ACHN (cell line): ENCODE measurements around the gene WDR7.
A peak's percentile ranks its signal among the peaks of the same experiment; 100 is the strongest.

Experiments used
- DNase-seq: peaks from one replicate; pipeline ENCODE4 v3.0.0-alpha.2; 2015
- in situ Hi-C: cut with HindIII; loops from 2 replicates; pipeline ENCODE4 v1.10.0; 2017; ENCODE audit warnings: low sequenced_read_pairs, low pct_ligation_motif_present, low pct_unique_long_range_greater_than_20kb

The WDR7 gene

DNA sequence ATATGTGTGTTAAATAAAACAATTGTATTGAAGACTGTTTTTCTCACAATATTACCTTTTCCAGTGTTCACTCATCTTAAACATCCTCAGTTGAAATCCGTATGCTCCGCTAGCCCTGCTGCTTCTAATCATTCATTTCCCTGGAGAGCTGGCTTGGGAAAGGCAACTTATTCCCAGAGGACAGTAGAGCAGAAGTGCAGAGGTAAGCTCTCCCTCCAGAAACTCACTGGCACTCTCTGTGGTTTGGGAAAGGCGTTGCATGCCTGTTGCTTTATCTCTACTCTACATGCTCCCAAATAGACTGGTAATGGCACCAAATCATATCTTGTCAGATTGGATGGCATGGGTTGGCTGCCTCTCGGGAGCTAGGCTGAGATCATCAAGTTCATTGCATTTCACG, 378.6 kb downstream of the WDR7 start:
- in situ Hi-C loops = no loop called here
- peak; percentile 31 for DNase-seq

DNA sequence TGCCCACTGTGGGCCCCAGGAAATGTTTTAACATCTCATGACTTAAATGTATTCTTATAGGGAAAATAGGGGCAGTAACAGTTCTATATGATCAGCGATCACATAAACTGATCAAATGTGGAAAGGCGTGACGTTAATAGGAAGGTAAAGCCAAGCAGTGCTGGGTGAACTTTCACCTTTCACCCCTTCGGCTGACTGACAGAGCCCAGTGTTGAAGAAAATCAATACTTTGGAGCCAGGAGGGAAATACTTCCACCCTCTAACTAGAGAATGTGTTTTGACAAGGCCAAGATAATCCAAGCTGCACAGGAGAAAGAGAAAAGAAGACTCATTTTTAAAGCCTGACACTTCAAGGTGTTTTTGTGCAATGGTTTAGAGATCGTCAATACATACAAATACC, 379.3 kb downstream of the WDR7 start:
- in situ Hi-C loops = no loop called here
- no peak for DNase-seq

DNA sequence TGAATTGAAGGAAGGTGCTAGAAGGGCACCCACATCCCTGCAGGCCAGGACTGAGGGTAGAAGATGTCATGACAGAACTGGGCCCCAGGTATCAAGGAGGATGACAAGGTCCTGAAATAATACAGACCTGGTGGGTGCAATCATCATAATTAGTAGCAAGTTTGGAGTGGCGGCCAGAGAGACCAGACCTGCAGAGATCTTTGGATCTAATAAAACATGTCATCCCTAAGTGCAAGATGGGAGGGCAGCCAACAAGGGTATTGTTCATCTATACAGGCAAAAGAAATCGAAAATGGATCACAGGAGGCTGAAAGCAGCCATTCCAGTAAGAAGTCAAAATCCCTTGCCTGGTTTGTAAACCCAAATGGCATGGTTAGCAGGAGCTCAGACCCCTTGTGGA, 384.4 kb downstream of the WDR7 start:
- in situ Hi-C loops = no loop called here
- no peak for DNase-seq

DNA sequence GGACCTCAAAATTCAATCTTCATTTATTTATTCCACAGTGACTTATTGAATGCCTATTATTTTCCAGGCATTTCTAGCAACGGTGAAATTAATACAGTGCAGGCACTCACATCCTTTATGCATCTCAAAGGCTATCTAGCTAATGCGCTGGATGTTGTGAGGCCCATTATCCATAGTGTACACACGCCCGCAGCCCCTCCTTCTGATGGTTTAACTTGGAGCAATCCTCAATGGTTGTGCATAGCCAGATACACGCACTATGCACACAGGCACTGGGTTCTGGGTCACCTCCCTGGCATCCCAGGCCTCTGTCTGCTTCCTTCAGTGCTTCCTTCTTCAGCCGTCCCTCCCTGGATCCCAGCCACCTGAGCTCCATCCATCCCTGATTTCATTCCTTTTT, 387.2 kb downstream of the WDR7 start:
- DNase-seq = no peak
- in situ Hi-C loops = no loop called here

DNA sequence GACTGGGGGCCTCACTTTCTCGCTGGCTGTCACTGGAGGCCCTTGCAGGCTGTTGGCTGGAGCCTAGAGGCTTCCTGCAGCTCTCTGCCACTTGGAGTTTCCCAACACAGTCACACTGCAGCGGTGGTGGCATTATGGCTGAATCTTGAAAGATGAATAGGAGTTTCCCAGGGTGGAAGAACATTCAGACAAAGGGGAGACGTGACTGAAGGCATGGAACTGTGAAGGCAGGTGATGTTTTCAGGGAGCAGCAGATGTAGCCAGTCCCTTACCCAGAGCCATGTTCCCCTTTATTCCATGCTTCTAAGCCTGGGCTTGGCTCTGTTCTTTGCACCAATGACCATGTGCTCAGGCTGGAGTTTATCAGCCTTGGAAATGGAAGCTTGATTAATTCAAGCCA, 389.0 kb downstream of the WDR7 start:
- in situ Hi-C loops = no loop called here
- no peak for DNase-seq

DNA sequence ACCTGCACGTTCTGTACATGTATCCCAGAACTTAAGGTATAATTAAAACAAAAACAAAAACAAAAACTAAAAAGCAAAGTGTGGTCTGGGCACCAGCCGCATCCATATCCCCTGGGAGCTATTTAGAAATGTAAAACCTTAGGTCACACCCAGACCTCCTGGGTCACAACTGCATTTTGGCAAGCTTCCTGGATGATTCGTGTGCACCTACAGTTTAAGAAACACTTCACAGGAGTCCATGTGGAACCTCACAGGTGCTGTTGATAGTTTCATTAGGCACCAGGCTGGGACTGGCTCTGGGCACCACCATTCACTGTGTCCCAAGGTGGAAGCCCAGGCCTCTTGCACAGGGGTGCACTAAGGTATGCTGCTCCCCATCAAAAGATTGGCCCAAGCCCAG, 392.1 kb downstream of the WDR7 start:
- in situ Hi-C loops = no loop called here
- no peak for DNase-seq

DNA sequence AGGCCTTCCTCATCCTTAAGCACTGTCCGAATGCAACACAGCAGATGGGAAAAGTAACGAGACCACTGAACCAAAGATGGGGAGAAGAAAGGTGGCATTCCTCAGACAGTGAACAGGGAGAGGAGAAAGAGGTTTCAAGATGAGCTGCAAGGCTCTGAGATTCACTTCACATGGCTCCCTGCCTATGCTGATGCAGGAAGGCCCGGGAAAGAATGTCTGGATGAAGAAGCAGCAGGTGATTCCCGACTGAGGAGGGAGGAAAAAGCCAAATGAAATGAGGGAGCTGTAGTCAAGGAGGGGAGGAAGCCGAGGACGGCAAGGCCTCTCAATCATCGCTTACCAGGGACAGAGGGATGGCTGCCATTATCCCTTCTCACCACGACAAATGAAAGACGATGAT, 397.2 kb downstream of the WDR7 start:
- no peak for DNase-seq
- in situ Hi-C loops = no loop called here

DNA sequence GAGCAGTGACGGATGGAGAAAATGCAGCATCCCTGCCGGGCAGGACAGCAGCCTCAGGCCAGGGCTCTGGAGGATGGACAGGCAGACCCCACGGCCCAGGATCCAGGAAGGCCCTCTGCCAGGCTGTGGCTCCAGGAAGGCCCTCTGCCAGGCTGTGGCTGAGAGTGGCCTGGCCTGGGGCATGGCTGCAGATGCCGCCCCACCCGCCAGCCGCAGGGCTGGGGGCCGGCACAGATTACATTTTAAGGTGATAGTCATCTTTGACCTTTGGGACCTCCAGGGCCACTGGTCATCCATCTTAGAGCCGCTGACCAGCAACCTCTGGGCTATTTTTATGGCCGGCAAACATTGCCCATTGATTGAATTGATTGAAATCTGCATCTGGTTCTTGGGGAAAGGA, 397.7 kb downstream of the WDR7 start:
- in situ Hi-C loops = no loop called here
- DNase-seq = no peak

DNA sequence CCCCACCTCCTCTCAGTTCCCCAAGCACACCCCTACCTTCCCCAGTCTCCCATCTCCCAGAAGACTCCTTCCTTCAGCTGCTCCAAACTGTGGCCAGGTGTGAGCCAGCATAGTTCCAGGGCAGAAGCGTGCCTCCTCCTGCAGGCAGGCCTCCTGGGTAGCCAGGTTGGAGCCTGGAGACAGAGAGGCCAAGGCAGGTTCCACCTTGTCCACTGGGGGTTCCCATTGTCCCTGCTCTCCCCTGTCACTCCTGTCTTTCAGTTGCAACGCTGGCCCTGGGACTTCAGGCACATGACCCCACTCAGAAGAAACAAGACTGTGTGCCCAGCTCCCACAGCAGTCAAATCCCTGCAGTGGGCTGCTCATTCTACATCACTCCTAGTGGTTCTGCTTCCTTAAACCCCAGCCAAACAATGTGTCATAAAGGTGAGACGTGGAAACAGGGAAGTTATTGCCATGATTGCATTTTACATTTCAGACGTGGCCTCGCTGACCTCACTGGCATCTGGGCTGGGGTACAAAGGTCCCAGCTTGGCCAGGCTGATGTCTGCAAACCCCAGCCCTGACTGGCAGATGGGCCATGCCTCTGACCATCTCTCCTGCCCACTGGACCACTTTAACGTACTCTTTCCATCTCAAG, 399.3 kb downstream of the WDR7 start:
- DNase-seq = no peak
- in situ Hi-C loops = no loop called here

DNA sequence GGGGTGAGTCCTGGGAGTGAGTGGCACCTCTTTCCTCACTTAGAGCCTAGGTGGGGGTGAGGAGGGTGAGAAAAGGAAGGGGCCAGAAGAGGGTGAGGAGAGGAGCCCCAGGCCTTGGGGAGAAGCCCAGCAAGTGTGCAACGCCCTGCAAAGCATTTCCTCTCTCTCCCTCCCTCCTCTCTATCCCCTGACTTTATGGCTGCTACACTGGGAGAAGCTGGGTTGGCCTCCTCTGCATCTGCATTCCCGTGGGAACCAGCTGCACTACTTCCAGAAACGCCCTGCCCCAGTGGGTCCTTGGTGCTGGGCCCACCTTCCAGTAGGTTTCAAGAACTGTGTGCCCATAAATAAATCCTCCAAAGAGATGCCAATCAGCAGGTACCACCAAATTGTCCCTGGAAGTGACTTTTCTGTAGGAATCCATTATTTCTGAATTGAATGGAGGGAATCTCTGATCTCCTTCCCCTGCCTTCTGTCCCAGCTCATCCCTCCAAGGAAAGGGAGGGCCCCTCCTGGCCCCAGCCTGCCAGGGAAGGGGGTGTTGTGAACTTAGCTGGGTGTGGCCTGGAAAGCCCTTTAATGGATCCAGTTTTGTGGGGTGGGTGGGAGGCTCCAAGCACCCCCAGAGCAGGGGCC, 400.0 kb downstream of the WDR7 start:
- in situ Hi-C loops = no loop called here
- no peak for DNase-seq

DNA sequence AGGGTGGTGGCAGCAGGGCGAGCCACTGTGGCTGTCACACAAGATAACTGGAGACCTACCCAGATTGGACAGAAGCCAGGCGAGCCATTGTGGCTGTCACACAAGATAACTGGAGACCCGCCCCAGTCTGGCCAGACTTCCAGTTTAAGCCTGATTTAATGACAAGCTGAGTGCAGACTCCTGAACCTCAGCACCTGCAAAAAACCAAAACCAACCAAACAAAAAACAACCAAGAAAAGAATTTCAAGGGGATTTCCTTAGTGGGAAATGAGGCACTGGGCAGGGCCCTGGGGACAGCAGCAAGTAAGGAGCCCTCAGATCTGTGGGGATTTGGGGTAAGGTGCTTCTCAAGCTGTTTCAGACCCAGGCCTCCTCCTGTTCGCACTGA, 400.5 kb downstream of the WDR7 start:
- in situ Hi-C loops = no loop called here
- no peak for DNase-seq

DNA sequence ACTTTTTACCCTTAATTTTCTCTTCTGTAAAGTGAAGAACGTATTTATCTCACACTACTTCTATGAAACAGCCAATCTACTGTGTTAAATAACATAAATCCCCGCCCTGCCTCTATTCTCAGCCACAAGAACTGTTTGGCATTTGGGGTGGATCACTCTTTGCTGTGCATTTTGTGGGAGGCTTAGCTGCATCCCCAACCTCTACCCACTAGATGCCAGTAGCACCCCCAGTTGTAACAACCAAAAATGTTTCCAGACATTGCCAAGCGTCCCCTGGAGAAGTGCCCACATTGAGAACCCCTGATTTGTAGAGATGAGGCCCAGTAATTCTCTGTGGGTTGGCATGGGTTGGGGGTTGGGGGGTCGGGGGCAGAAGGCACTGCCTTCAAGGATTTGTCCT, 401.0 kb downstream of the WDR7 start:
- in situ Hi-C loops = no loop called here
- no peak for DNase-seq

DNA sequence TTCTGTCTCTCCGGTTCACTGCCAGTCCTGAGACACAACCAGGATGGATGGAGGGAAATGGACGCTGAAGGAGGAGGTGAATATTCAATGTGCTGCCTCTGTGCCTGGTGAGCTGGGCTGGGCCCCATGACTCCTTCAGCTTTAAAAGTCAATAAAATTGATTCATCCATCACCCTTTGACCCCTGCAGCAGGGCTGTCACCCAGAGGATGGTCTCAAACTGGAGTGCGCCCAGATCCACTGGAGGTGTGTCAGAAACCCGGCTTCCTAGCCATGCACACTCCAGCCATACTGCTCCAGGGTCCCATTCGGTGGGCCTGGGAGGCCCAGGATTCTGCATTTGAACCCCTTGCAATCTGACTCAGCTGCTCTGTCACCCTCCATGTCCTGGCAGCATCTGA, 401.6 kb downstream of the WDR7 start:
- DNase-seq = no peak
- in situ Hi-C loops = no loop called here

DNA sequence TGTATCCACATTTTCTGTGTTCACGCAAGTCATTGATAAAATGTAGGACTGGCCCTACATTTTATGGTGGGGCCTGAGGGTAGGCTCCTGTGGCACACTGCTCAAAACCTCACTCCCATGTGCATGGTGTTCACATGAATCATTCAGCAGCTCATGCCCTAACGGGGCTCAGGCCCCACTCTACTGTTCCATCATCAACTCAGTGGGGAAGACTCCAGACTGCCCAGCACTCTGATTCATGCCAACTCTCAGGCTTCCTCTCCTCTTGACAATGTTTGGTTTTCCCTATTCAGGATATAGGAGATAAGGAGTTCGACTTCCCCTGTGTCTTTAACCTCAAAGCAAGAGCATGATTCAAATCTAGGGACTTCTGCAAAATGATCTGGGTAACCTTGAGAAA, 403.7 kb downstream of the WDR7 start:
- DNase-seq = no peak
- in situ Hi-C loops = no loop called here

DNA sequence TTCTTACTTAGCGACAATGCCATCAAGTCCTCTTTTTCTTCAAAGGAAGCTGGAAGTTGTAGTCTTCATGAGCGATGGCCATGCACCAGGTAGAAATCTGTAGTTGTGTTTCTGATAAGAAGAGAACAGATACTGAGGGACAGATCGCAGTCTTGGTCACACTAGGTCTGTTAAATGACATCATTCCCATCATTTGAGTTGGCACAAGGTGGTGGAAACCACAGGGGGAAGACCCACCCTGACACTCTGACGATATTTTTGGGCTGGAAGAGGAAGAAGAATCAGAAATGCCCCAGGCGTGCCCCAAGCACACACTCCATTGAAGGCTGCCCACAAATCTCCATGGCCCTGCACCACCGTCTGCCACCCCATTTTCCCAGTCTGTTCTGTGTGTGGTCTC, 406.7 kb downstream of the WDR7 start:
- DNase-seq = no peak
- in situ Hi-C loops = no loop called here

DNA sequence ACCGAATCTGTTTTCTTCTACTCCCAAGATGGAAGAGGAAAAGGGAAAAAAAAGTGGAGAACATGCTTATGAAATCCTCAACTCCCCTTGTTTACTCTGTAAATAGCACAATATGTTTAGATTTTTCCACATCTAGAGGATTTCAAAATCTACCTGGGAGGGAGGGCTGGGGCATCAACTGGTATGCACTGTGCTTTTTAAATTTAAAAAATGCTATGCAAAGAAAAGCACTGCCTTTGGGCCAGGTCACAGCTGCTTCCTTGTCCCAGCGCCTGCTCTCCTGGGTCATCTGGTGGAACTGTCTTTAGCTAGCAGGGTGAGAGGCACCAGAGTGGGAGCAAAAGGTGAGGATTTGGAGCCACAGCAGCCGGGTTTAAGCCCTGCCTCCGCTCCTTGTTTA, 407.6 kb downstream of the WDR7 start:
- no peak for DNase-seq
- in situ Hi-C loops = no loop called here

DNA sequence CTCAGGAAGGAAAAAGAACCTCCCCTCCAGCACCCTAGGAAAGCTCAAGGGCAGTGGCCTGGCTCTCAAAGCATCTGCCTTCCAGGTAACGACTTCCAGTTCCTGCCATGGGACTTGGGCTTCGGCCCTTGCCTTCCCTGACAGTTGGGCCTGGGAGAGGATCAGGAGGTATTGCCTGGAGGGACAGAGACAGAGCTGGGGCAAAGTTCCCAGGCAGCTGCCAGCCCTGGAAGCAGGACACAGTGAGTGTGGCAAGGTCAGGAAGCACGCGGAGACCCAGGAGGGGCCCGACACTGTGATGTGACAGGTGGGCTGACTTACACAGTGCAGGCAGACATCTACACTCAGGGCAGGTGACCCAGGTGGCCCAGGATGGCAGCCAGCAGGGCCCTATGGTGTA, 408.2 kb downstream of the WDR7 start:
- DNase-seq = no peak
- in situ Hi-C loops = no loop called here

DNA sequence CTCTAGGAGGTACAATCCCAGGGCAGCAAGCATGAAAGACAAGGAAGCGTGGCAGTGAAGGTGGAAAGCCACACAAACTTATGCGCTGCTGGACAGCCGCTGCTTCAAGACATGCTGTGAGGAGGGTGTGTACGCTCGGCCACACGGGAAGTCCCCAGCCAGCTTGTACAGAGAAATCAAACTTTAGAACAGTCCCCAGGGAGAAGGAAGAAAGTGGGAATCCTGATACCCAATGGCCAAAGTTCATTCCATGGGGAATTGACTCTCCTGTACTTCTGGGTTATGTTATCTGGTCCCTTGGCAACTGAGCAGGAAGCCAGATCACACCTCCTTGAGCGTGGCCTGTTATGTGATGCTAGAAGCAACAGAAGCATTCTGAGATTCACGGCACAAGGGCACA, 409.7 kb downstream of the WDR7 start:
- no peak for DNase-seq
- in situ Hi-C loops = no loop called here

DNA sequence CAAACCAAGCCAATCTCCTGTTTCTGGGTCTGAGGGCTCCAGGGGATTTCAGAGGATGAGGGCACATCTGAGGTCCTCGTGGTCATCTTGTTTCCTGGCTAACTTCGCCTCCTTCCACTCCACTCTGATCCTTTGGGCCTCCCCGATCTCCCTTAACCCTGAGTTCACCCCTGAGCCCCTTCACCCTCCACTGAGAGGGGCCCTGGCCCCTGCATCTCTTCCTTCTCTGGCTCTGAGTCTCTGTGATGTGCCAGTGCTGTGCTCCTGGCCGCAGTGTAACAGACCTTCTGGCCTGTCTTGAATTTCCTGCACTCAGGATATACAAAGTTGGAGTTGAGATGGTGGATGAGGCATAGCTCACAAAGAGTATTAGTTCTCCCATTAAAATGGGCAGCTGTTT, 411.0 kb downstream of the WDR7 start:
- in situ Hi-C loops = no loop called here

DNA sequence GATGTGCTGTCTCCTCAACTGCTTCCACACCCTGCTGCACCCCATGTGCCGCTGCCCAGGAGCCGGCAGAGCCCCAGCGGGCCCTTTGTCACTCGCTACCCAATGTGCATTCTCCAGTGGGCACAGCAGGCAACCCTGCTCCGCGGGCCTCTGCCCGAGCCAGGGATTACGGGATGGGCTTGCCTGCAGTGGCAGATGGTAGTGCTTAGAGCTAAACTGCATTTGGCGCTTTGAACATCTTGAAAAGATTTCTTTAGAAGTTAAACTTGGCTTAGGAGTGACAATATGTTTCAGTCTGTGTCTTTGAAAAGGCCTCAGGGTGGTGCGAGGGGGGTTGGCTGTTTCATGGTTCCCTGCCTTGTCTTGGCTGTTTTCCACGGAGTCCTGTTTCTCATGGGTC, 411.7 kb downstream of the WDR7 start:
- DNase-seq = no peak

More for the DNA sequence above, 411.0 kb downstream of the WDR7 start:
- DNase-seq = no peak

DNA sequence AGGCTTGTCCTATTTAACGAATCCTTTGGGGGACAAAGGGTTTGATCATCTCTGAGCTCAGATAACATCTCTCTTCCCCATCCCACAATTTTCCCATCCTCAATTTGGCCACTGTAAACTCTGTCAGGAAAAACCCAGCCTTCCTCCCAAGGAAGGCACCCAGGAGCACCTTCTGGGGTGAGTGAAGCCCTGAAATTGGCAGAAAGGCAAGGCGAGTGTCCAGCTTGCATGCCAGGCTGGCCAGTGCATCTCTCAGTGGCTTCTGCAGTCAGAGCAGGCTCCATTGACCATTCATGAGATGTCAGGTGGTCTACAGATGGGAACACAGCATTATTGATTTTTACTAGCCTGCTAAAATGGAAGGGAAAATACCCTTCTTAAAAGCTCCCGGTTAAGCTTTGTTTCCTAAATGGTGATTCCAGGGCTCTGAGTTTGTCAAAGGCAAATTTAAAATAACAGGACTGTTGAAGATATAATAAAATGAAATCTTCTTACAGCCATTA, 412.5 kb downstream of the WDR7 start:
- in situ Hi-C loops = no loop called here
- no peak for DNase-seq

More for the DNA sequence above, 411.7 kb downstream of the WDR7 start:
- in situ Hi-C loops = no loop called here
